Hematopoietic multipotent progenitor cell treated with erythropoietin and hydrocortisone succinate and interleukin-3 and kit ligand, for 4 days (in vitro differentiated cells): ENCODE measurements around the gene RNF217.
"Not testable (repeated sequence)": the region's sequence is repeated elsewhere in the genome, so short reads cannot be mapped to it uniquely, and the experiment has no call there.

Experiments used
- DNase-seq: peaks from one replicate; pipeline ENCODE4 v3.0.0-alpha.2; 2015

RNF217 gene

GRCh38 chr6:125066964-125067363, 104.7 kb downstream of the RNF217 start:
- DNase-seq, result peak; percentile 89

GRCh38 chr6:125067552-125067951, 105.3 kb downstream of the RNF217 start:
- no peak for DNase-seq

GRCh38 chr6:125073071-125073470, 110.8 kb downstream of the RNF217 start:
- DNase-seq, result no peak

- DNase-seq, result no peak
Measured at GRCh38 chr6:125074120-125074519, 111.9 kb downstream of the RNF217 start.

- not testable (repeated sequence) for DNase-seq
Measured at GRCh38 chr6:125075073-125075472, 112.8 kb downstream of the RNF217 start.

- no peak for DNase-seq
Measured at GRCh38 chr6:125075741-125076481, 113.7 kb downstream of the RNF217 start.

- no peak for DNase-seq
Measured at GRCh38 chr6:125076482-125076742, 114.2 kb downstream of the RNF217 start.

GRCh38 chr6:125077453-125077852, 115.2 kb downstream of the RNF217 start:
- DNase-seq, result no peak

- no peak for DNase-seq
Measured at GRCh38 chr6:125078602-125079321, 116.5 kb downstream of the RNF217 start.

GRCh38 chr6:125082908-125083683, 120.9 kb downstream of the RNF217 start:
- peak; percentile 59 for DNase-seq

- no peak for DNase-seq
Measured at GRCh38 chr6:125083684-125083990, 121.4 kb downstream of the RNF217 start.

GRCh38 chr6:125086716-125087115, 124.5 kb downstream of the RNF217 start:
- DNase-seq, result no peak

GRCh38 chr6:125088963-125089362, 126.7 kb downstream of the RNF217 start:
- DNase-seq, result no peak

- DNase-seq, result no peak
Measured at GRCh38 chr6:125094563-125094962, 132.3 kb downstream of the RNF217 start.

- no peak for DNase-seq
Measured at GRCh38 chr6:125095580-125096301, 133.5 kb downstream of the RNF217 start.

GRCh38 chr6:125097186-125097585, 134.9 kb downstream of the RNF217 start:
- DNase-seq, result no peak

GRCh38 chr6:125098253-125098652, 136.0 kb downstream of the RNF217 start:
- no peak for DNase-seq

GRCh38 chr6:125099211-125100073, 137.2 kb downstream of the RNF217 start:
- DNase-seq, result peak; percentile 70

- DNase-seq, result no peak
Measured at GRCh38 chr6:125100074-125100652, 137.9 kb downstream of the RNF217 start.

GRCh38 chr6:125101128-125101527, 138.9 kb downstream of the RNF217 start:
- DNase-seq, result no peak

- no peak for DNase-seq
Measured at GRCh38 chr6:125101631-125102030, 139.4 kb downstream of the RNF217 start.

- DNase-seq, result no peak
Measured at GRCh38 chr6:125102411-125102810, 140.2 kb downstream of the RNF217 start.
